Hematopoietic multipotent progenitor cell (in vitro differentiated cells): ENCODE results near the gene MTCL3.
A peak's percentile ranks its signal among the peaks of the same experiment; 100 is the strongest.

Source experiments
- DNase-seq, 3 donors: peaks; one replicate each; pipeline ENCODE4 v3.0.0-alpha.2; 2011 to 2015; ENCODE audit warnings: low read depth in 2 of 3, low spot score in 2 of 3

Gene MTCL3

DNA sequence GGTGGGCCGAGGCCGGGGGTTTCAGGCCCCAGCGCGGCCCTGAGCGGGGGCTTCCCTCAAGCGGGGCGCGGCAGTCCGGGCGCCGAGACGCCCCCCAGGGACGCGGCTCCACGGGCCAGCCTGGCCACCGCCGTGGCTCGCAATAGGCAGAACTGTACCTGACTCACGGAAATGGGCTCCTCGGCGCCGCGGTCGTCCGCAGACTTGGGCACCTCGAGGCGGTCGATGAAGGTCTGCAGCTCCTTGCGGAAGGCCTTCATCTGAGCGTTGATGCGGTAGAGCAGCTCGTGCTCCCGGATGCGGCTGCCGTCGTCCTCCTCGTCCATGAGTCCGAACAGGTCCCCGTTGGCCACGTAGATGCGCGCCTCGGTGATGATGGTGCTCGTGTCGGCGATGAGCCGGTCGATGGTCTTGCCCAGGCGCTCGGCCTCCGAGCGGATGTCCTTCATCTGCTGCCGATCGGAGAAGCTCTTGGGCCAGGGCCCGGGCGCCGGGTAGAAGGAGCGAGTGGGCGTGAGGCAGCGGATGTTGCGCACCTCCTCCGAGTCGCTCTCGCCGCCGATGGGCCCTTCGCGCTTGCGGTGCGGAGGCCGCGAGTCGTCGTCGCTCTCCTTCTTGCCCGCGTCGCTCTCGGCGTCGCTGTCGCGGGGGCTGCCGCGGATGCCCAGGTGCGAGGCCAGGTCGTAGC lies 43.9 kb downstream of the MTCL3 start:
- no peak for DNase-seq

DNA sequence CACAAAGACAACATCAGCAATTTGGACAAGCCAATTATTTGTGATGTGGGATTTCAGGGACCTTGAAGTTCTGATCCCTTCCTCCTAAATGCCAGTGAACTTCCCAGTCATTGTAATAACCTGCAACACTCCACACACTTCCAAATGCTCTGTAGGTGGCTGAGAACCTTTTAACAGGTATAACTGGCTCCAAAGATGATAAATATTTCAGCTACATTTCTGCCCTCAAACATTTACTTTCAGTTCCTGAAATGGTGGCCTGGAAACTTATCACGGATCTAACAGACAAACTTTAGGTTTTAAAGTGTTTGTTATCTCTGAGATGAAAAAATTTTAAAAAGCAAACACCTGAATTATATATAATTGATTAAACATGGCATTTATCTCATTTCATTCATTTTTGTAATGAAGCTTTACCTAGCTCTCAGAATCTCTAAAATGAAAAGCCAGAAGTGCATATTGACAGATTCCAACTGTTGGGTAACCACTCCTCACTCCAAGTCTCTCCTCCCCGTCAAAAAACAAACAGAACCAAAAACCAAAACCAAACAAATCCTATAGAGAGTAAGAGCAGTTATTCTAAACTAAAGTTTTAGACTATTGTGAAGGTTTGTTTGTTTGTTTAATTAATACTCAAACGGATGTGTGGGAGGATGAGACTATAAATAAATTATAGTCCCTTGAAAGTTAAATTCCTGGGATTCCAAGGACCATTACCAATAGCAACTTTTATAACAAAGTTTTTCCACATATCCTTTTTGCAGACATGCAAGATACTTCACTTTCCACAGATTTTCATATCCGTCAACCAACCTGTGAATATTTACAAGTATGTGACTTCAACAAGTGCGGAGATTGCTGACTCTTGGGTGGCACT lies 47.5 kb downstream of the MTCL3 start:
- DNase-seq: no peak

DNA sequence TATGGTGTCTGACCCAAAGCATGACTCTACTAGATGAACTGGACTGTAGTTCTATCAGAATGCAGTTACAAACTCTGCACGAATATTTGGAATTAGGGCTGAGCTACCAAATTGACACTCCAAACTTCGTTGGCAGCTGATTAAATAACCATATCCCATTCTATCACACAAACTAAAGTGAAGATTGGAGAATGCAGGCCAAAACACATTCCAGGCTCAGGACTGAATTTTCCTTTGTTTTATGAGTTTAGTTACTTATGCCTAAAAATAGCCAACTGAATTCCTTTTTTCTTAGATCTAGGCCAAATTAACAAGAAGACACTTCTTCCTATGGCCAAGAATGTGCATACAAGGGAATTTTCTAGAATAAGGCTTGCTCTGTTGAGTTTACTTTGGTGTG lies 50.2 kb downstream of the MTCL3 start:
- DNase-seq: no peak

DNA sequence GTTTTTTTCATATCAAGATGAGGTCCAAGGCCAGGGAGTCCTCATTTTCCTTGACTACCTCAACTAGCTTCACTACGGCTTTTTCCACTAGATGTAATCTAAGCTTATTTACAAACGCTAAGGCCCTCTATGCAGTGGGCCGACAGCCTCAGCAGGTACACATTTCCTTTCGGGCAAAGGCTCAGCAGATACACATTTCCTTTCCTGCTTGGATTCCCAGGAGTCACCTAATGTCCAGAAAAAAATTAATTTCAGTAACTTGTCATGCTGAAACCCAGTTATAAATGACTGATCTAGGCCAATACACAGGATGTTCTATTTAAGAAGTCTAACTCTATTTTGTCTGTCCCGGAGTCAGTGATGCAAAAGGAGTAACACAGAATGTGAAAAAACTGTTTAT lies 52.7 kb downstream of the MTCL3 start:
- DNase-seq: no peak

DNA sequence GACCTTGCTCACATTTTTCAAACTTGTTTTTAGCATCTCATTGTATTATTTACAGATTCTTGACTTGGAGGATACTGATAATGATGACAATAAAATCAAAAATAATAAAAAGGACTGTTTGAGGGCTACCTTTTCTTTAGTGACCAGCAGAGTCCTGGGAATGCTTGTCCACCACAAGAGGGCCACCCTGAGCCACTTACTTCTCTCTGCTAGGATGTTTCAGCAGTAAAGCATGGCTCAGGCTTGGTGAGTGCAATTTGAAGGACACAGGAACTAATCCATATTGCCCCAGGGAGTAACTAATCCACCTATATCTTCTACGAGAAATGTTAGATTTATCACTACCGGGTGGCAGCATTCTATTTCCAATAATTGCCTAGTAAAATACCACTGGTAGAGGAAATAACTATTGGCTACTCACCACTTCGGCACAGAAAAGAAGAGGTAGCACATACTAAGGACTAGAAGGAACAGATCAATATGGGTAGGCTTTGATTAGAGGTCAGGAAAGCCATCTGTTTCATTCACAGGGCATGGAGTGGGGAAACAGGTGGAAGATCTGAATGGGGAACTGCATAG lies 54.2 kb downstream of the MTCL3 start:
- DNase-seq: peak; percentile 16 to 64 (median 43)

DNA sequence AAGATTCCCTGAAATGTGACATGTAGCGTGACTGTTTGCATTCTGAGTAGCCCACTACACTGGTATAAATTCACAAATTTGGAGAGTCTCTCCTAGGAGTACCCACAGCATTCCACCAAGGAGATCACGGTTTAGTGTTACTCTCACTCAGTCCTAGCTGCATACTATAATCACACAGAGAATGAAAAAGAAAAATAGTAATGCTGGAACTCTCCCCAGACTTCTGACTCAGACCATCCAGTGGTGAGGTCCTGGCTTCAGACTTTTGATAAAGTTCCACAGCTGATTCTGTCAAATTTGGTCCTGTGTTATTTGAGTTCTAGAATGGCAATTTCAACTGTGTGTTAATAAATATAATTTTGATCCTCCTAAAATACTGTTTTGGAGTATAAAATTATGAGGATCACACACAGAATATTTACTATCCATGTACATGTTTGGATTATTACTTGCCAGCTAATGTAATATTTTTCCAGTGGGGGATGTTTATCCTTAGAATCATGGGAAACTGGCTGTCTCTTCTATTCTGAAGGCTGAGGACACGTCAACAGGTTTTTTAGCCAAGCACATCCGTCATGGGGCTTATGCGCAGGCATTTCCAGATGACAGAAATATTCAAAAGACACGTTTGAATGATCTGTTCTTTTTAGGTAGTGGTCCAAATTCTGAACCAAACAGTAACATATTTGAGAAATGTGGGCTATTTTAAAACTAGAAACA lies 54.8 kb downstream of the MTCL3 start:
- no peak for DNase-seq

DNA sequence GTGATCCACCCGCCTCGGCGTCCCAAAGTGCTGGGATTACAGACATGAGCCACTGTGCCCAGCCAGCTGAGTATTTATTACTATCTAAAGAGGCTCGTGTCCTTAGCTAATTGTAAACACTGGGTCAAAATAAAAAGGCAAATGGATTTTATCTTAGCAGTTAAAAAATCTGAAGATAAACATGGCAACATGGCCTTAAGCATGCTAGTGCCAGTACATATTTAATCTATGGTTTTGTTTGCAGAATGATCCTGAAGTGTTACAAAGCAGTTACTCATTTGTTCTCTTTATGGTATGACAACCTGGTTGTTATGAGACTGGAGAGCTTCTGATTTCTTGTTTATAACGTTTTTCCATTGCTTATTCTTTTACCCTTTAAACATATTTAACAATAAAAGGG lies 56.1 kb downstream of the MTCL3 start:
- no peak for DNase-seq

DNA sequence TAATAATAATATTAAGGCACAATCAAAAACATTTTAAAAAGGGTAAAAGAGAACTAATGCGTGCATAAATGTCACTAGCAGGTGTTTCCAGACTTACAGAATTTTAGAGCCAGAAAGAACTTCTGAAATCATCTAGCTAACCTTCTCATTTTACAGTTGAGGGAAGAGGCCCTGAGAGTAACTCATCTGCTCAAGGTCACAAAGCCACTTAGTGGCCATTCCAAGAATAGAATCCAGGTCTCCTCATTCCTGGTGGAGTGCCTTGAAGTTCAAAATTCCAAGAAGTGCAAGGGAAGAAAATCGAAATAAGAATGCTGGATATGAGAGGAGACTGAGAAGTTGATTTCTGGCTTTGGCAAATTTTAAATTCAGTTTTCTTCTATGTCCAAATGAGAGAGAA lies 56.8 kb downstream of the MTCL3 start:
- no peak for DNase-seq

DNA sequence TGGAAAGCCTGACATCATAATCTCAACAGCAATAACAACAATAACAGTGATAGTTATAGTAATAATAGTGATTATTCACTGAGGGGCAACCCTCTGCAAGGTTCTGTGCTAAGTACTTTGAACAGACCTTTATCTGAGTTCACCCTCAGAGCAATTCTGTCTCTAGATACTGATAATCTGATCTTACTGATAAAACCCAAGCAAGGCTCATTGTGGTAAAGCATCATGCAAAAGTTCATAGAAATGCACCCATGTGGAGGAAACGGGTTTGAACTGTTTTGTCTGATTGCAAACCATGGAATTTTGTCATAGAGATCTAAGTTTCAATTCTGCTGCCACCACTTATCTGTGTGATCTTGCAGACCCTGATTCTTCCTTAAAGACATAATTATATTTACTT lies 58.7 kb downstream of the MTCL3 start:
- peak in 1 of 3 donors; percentile 54 for DNase-seq

DNA sequence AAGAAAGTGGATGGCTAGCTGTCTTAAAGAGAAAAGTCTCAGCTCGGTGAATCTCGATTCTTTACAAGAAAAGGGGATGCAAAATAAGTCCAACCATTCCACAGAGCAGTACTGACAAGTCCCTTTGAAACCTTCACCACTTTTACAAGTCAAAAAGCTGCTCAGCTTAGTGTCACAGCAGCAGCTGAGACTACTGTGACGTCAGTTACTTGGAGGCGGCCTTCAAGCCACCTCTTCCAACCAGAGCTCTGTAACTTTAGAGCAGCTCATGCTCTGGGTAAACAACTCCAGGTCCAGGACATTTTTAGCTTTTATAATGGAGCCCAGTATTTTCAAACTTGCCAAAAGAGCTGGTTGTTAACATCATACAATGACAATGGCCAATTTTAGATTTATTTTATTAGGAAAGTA lies 59.9 kb downstream of the MTCL3 start, which contains the start of gene KIAA0408:
TSS of gene KIAA0408 (minus strand) at position 159 of the 411 bp plus-strand sequence. CDS start 5,408 bp downstream, outside the sequence.
- no peak for DNase-seq

DNA sequence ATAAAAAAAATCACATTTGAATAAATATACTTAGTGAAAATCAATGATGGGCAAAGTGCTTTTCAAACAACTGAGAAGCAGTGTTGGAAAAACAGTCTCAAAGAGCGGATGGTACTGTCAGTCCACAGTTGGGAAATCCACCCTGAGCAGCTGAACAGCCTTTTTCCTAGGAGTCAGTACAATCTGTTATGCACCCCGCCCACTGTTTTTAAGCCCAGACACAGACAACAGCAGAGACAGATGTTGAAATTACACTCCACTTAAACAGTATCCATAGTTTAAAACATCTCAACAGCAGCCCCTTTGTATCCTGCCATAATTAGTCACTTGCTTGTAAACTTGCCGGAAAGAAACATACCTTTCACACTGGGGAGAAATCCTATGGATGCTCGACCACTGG lies 60.3 kb downstream of the MTCL3 start:
- DNase-seq: no peak

DNA sequence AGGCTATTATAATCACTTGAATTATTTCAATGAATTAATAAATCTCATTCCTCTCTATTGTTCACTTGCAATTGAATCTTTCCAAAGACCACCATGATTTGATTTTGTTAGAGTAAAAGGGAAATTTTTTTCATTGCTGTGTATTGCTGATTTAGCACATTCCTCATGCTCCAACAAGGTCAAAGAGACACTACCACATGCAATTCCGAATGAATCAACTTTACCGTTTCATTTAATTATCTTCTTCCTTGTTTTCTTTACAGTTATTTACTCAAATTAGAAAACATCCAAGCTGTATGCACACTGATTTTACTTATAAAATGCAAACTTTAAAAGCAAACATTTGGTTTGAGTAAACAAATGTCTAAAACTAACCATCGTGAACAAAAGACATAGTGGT lies 60.9 kb downstream of the MTCL3 start:
- no peak for DNase-seq

DNA sequence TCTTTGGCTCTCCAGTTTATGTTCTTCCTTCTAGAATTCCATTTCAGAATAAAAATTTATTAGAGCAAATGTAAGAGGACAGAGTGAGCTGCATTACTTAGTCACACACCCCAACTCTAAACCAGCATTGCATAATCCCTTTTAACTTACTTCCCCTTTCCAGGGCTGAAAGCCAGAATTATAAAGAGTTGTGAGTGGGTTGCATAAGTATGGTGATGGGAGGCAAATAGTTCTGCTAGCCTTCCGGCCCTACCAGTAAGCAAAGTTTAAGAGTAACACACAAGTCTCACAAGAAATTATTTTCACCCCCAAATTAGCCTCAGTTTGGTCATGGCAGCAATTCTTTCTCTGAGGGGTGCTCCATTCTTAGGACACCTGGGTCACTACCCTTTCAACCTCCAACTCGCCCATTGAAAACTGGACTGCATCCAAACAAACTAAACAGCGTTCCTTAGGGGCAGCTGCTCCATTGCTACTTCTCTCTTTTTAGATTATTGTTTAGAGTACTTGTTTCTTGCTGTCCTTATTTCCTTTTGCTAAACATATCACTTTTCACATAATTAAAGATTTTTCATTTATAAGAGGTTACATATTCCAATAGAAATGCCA lies 61.6 kb downstream of the MTCL3 start:
- peak in 2 of 3 donors; percentile 56 to 89 for DNase-seq

DNA sequence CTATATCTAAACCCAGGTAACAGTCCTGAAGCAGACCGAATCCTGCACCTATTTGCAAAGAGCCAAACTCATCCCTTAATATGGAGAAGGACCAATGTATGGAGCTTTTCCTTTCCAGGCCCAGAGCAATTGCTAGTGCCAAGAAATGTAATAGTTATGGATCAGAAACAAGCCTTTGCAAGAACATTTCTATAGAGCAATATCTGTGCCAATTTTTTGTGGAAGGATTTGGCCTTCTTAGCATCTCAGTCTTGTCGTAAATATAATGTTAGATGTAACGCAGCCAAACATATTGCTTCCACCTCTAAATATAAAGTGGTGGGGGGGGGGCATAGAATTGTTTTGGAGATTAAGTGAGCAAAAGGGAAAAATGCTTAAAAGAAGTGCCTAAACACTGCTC lies 62.7 kb downstream of the MTCL3 start:
- DNase-seq: no peak

DNA sequence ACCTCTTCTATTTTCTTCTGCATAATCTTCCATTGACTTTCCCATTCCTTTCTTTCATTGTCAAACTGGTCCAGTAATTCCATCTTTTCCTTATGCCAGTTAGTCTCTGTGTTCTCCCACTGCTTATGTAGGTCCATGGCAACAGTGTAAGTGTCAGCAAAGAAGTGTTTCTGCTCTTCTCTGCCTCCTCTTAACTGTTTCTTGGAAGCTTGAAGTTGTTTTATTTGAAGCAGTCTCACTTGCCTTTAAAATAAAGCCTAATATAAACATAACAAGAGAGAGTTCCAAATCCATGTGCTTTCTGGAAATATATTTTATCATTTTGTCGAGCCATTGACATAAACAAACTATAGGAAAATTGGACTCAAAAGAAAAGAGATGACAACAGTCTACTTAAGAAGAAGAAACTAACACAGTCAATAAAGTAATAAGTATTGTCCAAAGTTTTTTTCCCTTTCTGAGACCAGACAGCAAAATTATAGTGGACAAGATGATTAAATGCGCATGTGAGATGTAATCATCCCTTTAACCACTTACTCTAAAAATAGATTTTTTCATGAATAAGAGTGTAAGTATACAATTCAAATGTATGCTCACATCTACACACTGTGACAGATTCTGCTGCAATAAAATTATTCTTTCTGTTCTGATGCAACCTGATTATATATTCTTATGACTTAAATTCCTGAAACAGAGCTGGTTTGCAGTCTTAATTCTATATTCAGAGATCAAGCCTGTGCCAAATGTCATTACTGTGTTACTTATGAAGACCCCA lies 65.1 kb downstream of the MTCL3 start:
- DNase-seq: no peak

DNA sequence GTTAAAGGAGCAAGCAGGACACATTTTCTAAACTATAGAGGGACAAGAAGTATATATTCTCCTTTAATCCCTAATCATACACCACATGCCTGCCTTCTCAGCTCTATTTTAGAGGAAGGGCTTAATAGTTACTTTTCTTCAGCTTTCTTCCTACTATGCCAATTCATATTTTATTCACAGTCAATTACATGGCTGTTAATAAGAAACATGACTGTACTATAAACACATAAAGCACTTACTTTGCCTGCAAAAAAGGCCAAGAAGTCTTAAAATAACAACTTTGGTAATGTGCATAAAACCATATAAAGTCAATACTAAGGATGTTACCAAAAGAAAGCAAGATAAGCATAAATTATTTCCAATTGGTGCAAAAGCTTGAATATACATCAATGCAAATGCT lies 66.3 kb downstream of the MTCL3 start:
- DNase-seq: no peak

DNA sequence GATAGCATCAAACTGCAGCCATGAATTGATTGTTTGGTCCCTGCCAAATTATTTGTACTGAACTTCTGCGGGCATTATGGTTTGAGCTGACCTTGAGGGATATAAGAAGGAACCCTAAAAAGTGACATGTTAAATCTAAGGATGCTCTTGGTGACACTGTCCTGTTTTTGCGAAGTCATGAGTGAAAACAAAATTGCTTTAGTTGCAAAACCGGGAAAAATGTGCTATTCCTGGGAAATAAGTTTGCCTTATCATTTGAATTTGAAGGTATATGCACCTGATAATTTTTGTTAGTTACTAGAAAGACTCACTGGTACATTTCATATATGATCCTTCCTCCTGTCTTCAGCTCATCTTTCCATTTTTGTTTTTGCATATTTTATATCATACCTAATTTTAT lies 67.7 kb downstream of the MTCL3 start:
- no peak for DNase-seq

DNA sequence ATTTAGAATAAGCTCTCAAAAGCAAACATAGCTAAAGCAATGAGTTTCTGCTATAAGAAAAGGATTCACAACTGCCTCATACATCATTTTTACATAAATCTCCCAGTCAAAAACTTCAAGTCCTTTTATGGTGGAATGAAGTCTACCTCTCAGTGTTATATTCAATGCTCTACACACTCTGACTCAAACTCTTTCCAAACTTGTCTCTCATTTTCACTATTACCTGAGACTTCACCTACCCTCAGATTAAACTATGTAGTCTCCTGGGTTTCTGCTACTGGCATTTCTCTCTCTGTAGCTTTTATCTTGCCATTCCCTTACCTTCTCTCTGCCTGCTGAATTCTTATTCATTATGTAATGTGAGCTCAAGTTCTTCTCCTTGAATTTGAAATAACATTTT lies 71.4 kb downstream of the MTCL3 start:
- no peak for DNase-seq

DNA sequence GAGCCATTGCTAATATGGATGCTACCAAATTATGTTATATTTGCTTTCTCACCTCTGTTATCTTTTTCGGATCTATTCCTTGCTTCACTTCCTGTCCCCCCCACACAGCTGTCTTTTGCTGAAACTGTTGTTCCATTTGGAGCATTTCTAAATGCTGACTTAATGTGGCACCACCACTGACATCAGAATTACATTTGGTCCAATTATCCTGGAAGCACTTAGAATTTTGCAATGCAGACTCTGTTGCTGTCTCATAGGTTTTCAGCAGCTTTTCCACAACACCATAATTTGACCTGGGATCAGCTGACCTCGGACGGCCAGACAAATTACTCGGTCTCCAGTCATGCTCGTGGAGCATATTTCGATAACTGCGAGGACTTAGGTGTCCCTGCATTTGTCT lies 72.8 kb downstream of the MTCL3 start:
- no peak for DNase-seq

DNA sequence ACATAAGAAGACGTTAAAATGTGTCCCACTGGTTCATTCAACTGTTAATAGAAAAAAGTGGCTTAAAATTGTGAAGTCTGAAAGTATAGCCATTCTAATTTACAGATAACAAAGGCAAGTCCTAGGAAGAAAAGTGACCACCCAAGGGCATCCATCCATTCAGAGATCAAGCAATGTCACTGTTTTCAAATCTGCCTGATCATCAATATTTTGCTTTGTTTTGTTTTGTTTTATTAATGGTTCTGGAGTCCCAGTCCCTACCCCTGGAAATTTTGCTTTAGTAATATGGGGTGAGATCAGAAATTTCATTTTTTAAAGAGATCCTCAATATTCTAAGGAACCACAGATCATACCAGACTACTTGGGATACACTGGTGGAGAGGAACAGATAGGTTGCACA lies 77.3 kb downstream of the MTCL3 start:
- DNase-seq: no peak
